GM12878 (cell line): Measurements from ENCODE around the gene KRT78. TPM values are rescaled to one million over a fixed set of nuclear protein-coding genes. Genes with fewer than 3 reads are reported as not detected.

Source experiments
- ATAC-seq: fragments of 200-7000 bp; cut with Tn5 transposase; 3 replicates; pipeline ENCODE4 v1.9.1; 2020; ENCODE audit warnings: mild to moderate bottlenecking, moderate library complexity
- BruUV-seq: library from RNA; stranded (reverse); fragments of 400-500 nt; replicated peaks from 2 replicates; lab custom pipeline; 2021; lab: Mats Ljungman, UMichigan
- CTCF ChIA-PET: fragments of 300-600 bp; sonication (Branson Sonifier 250); formaldehyde crosslinking; extraction: SDS; loops from one replicate; lab custom pipeline; 2021; ENCODE audit warnings: inconsistent platforms; lab: Yijun Ruan, JAX
- POLR2A ChIA-PET: fragments of 350-600 bp; formaldehyde crosslinking; extraction: SDS; loops from one replicate; lab custom pipeline; 2021; ENCODE audit warnings: inconsistent platforms; lab: Charles Lee
- RAD21 ChIA-PET: fragments of 300-600 bp; sonication (Branson Sonifier 250); formaldehyde crosslinking; loops from one replicate; lab custom pipeline; 2023; ENCODE audit warnings: antibody characterized with exemption; ENCODE audit not compliant: unreplicated experiment; lab: Charles Lee
- SMC1A ChIA-PET: fragments of 300-600 bp; sonication (Branson Sonifier 250); formaldehyde crosslinking; loops from one replicate; lab custom pipeline; 2023; ENCODE audit not compliant: unreplicated experiment, uncharacterized antibody; lab: Charles Lee
- DNase-seq: peaks from one replicate; pipeline ENCODE4 v3.0.0-alpha.2; 2011; ENCODE audit warnings: low read depth, low spot score
- FAIRE-seq: peaks from 3 replicates; lab custom pipeline; 2011; peaks lifted over from hg19 to GRCh38; lab: Jason Lieb, UNC
- H2AFZ ChIP-seq: 2 replicates; pipeline ENCODE4 v1.6.0; 2011; ENCODE audit warnings: low read depth, low read length, control low read depth; ENCODE audit not compliant: control insufficient read depth
- H3K27ac ChIP-seq: 2 replicates; pipeline ENCODE4 v1.5.1; 2011; ENCODE audit warnings: control low read depth; ENCODE audit not compliant: control insufficient read depth, insufficient read depth
- H3K27me3 ChIP-seq, 2 experiments: replicated peaks in 1 of 2; 2 replicates each; pipeline versions ENCODE4 v1.6.0 to v1.6.1; 2011; ENCODE audit warnings: low read length in 1 of 2; ENCODE audit not compliant: control insufficient read depth in 2 of 2, insufficient read depth in 2 of 2
- H3K36me3 ChIP-seq, 2 experiments: 2 replicates each; pipeline ENCODE4 v1.5.1; 2011; ENCODE audit warnings: low read length in 1 of 2; ENCODE audit not compliant: control insufficient read depth in 2 of 2, insufficient read depth in 2 of 2
- H3K4me1 ChIP-seq: 2 replicates; pipeline ENCODE4 v1.6.1; 2011; ENCODE audit warnings: mild to moderate bottlenecking, low read length, moderate library complexity, mixed read lengths; ENCODE audit not compliant: control insufficient read depth, insufficient read depth
- H3K4me2 ChIP-seq: 2 replicates; pipeline ENCODE4 v1.6.0; 2011; ENCODE audit warnings: control low read depth; ENCODE audit not compliant: control insufficient read depth, insufficient read depth
- H3K4me3 ChIP-seq: fragments of 200-600 bp; sonication (generic); 2 replicates; pipeline ENCODE4 v1.5.1; 2016
- H3K79me2 ChIP-seq: 2 replicates; pipeline ENCODE4 v1.6.0; 2011; ENCODE audit warnings: low read length; ENCODE audit not compliant: control insufficient read depth, insufficient read depth
- H3K9ac ChIP-seq: 2 replicates; pipeline ENCODE4 v1.8.0; 2011; ENCODE audit warnings: low read length, control low read depth, mixed read lengths; ENCODE audit not compliant: control insufficient read depth, insufficient read depth
- H3K9me3 ChIP-seq: replicated peaks from 3 replicates; pipeline ENCODE4 v1.5.1; 2011; ENCODE audit warnings: mild to moderate bottlenecking, low read length; ENCODE audit not compliant: control insufficient read depth, insufficient read depth
- H4K20me1 ChIP-seq: 2 replicates; pipeline ENCODE4 v1.6.0; 2011; ENCODE audit not compliant: control insufficient read depth, insufficient read depth
- BACH1 ChIP-seq: fragments of 450-650 bp; IDR thresholded peaks from 2 replicates; pipeline ENCODE4 v1.6.1; 2017; ENCODE audit warnings: mild to moderate bottlenecking, borderline replicate concordance
- CHD4 ChIP-seq: fragments of 200-600 bp; sonication (generic); IDR thresholded peaks from 2 replicates; pipeline ENCODE4 v1.6.1; 2016; ENCODE audit warnings: mild to moderate bottlenecking
- NFXL1 ChIP-seq: fragments of 450-650 bp; IDR thresholded peaks from 2 replicates; pipeline ENCODE4 v1.6.1; 2017; ENCODE audit warnings: antibody characterized with exemption, mild to moderate bottlenecking, borderline replicate concordance
- PRDM15 ChIP-seq: fragments of 450-650 bp; formaldehyde crosslinking; IDR thresholded peaks from 2 replicates; pipeline ENCODE4 v1.4.0; 2020; ENCODE audit warnings: mild to moderate bottlenecking, moderate library complexity
- RBBP5 ChIP-seq: fragments of 200-600 bp; sonication (generic); conservative IDR thresholded peaks from 2 replicates; pipeline ENCODE4 v1.6.1; 2016
- SMC3 ChIP-seq: IDR thresholded peaks from 2 replicates; pipeline ENCODE4 v1.6.1; 2011; ENCODE audit warnings: low read length, improper control_type of control experiment, borderline replicate concordance
- STAT1 ChIP-seq: fragments of 450-650 bp; conservative IDR thresholded peaks from 2 replicates; pipeline ENCODE4 v1.6.1; 2014; ENCODE audit warnings: antibody characterized with exemption, mild to moderate bottlenecking
- TAF1 ChIP-seq: IDR thresholded peaks from 2 replicates; pipeline ENCODE4 v1.6.1; 2011; ENCODE audit warnings: mild to moderate bottlenecking, low read depth, low read length, borderline replicate concordance
- WGBS: methylation state at CpG from one replicate; pipeline ENCODE4 v1.1.6; 2016; ENCODE audit warnings: low lambda C conversion rate; ENCODE audit not compliant: insufficient replicate concordance, insufficient coverage; ENCODE audit errors: missing lambda C conversion rate; 5-methylcytosine and 5-hydroxymethylcytosine counted together
- in situ Hi-C: fragments of 300-500 bp; cut with MboI; formaldehyde crosslinking; loops from 9 replicates; pipeline ENCODE4 v1.14.3; 2018; ENCODE audit warnings: mixed read lengths
- intact Hi-C: fragments of 100-400 bp; cut with micrococcal nuclease; formaldehyde crosslinking; loops from one replicate; pipeline ENCODE4 v1.14.2; 2022; ENCODE audit not compliant: unreplicated experiment
- polyA plus RNA-seq, 11 experiments: library from polyadenylated mRNA; depleted of rRNA in 4 of 11; unstranded in 6 of 11; stranded (reverse) in 5 of 11; fragments of >200 nt; fragmentation: Nextera tagmentation in 4 of 11; fragmentation: Illumina TruSeq in 1 of 11; extraction: Ambion mirVana in 4 of 11; extraction: Trizol in 1 of 11; gene quantifications; 1 replicate in 1 of 11; 2 replicates in 10 of 11; pipeline versions ENCODE4 v1.2.1 to v1.2.3, GENCODE V29; 2011 to 2016; ENCODE audit warnings: inconsistent platforms in 2 of 11, missing spikeins in 2 of 11, low read depth in 1 of 11
- total RNA-seq, 4 experiments: library from RNA; depleted of rRNA in 3 of 4; stranded (reverse); fragments of >200 nt in 3 of 4; fragmentation: Illumina TruSeq in 1 of 4; extraction: Trizol in 1 of 4; gene quantifications; 2 replicates each; pipeline versions ENCODE4 v1.2.1 to v1.2.3, GENCODE V29; 2013 to 2021

The KRT78 gene
- total and polyA plus RNA-seq, 10 of the 15 experiments (the other 5 are each of a cell fraction or from before 2014, with no cell fraction given) = 0.07 TPM; not detected in 9

GRCh38 chr12:52849511-52849910 lies 717 bp upstream of the KRT78 start:
- peaks cover 0 to 2% of the 10 kb centered on the region in 2 experiments; a peak in 3 of 4 replicates for H3K27me3 ChIP-seq
- H3K27ac ChIP-seq = no peak overlapping the region
- ChIA-PET SMC1A (no interaction called here), POLR2A (no interaction called here), RAD21 (no interaction called here), CTCF (no interaction called here)
- no peak for ATAC-seq
- WGBS = 20% methylated on average over 6 of the region's 6 CpGs
- H2AFZ ChIP-seq = no peak overlapping the region
- no peaks in the 10 kb centered on the region for H4K20me1 ChIP-seq
- H3K4me3 ChIP-seq = no peak overlapping the region
- H3K79me2 ChIP-seq = no peaks in the 10 kb centered on the region
- H3K9me3 ChIP-seq = no peaks in the 10 kb centered on the region
- BruUV-seq = no TSS peak
- TF ChIP-seq TAF1 (no peak), STAT1 (no peak), PRDM15 (no peak), BACH1 (no peak), CHD4 (no peak), NFXL1 (no peak), SMC3 (no peak), RBBP5 (no peak)
- DNase-seq = no peak
- FAIRE-seq = no peak
- H3K9ac ChIP-seq = no peak overlapping the region
- in situ Hi-C loops (no loop called here), intact Hi-C loops (no loop called here)
- no peak overlapping the region for H3K4me2 ChIP-seq
- H3K4me1 ChIP-seq = no peaks in the 10 kb centered on the region
- no peaks in the 10 kb centered on the region for H3K36me3 ChIP-seq
